HG02763 (cell line): ENCODE measurements around the gene MAP3K20.
A peak's percentile ranks its signal among the peaks of the same experiment; 100 is the strongest.
"Not testable (repeated sequence)": the region's sequence is repeated elsewhere in the genome, so short reads cannot be mapped to it uniquely, and the experiment has no call there.

Source experiments
- ATAC-seq: cut with Tn5 transposase; IDR thresholded peaks from one replicate; pipeline ENCODE4 v1.9.1; 2021; ENCODE audit warnings: mild to moderate bottlenecking, moderate library complexity; ENCODE audit not compliant: unreplicated experiment

MAP3K20 gene

DNA sequence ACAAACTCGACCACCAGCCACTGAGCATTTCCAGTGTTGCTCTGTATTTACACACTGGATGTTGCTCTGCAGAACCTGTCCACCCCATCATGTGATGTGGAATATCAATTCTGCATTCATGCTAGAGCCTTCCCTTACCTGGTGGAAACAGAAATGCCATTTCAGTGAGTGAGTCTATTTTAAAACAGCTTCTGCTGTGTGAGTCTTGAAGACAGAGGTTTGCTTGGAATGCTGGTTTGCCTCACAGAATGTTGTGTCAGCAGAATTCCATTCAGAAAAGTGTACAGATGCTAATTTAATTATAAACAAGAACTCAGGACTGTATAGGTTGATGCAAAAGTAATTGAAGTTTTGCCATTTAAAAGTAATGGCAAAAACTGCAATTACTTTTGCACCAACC is 118.3 kb downstream of the MAP3K20 start:
- ATAC-seq: no peak

DNA sequence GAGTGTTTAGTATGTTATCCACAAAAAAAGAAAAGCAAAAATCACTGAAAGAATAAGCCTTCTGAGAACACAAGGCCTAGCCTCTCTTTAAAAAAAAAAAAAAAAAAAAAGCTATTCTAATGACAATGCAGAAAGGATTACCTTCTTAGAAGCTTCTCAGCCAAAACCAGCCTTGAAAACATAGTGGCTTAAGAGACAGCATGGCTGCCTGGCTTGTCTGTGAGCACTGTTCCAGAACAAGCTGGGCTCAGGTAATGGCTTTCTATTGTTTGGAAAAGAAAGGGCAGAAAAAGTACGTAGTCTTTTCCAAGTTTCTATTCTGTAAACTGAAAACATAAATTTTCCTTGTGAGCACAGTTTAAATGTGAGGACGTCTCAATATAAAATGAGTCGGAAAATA is 119.5 kb downstream of the MAP3K20 start:
- ATAC-seq: no peak

GRCh38 chr2:173196080-173196479 is 120.4 kb downstream of the MAP3K20 start:
- ATAC-seq: no peak

- ATAC-seq: no peak
Observed at GRCh38 chr2:173196638-173197037, 121.0 kb downstream of the MAP3K20 start.

GRCh38 chr2:173198327-173198726 is 122.7 kb downstream of the MAP3K20 start:
- no peak for ATAC-seq

DNA sequence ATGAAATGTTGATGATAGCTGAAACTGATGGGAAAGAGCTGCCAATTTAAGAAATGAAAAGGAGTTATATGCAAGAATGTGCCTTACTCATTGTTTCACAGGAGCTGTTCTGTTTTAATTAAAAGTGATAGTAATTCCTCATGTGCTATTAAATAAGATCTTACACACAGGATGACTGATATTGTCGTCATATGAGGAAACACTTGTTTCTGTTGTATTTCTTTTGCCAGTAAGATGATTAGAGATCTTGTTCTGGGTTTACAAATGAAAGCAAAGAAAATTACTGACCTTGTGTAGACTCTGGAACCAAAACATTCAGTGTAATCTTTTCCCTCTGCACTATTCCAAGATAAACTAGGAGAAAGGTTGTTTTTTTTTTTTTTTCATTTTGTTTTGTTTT is 123.6 kb downstream of the MAP3K20 start:
- no peak for ATAC-seq

DNA sequence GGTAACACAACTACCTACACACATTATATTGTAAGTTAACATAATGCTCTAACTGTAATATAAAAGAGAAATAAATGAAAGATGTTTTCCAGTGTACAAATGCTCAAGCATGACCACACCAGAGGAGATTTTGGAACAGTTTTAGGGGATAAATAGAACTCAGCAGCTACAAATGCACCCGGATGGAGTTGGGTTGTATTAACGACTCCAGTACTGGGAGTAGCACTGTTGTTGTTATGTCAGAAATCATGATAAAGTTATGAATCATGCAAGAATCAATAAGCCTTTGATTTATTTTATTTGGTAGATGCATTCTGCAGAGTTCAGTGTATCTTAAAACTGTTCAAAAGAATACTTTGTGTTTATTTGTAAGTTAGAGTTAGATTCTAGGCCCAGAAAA is 126.9 kb downstream of the MAP3K20 start:
- ATAC-seq: no peak

- no peak for ATAC-seq
Observed at GRCh38 chr2:173204316-173204715, 128.7 kb downstream of the MAP3K20 start.

DNA sequence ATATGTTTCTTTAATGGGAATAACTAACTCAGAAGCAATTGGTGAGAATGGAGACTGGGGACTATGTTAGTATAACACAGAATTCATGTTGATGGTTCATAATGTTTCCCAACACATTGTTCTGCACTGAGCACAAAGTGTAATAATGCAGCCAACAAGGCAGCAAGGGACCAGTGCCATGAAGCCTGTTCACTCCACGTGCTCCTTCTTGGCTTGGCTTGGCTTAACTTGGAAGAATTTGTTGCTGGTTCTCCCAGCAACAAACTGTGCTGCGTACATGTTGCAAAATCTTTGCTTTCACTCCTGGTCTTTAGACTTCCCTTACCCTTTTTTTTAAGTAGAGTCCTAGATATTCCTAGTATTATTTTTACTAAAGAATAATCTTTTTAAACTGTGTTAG is 129.7 kb downstream of the MAP3K20 start:
- no peak for ATAC-seq

- ATAC-seq: not testable (repeated sequence)
Observed at GRCh38 chr2:173207124-173207523, 131.5 kb downstream of the MAP3K20 start.

GRCh38 chr2:173210270-173211196 is 134.9 kb downstream of the MAP3K20 start:
- peak; percentile 61 for ATAC-seq

GRCh38 chr2:173213181-173213580 is 137.5 kb downstream of the MAP3K20 start:
- no peak for ATAC-seq

GRCh38 chr2:173214213-173214612 is 138.6 kb downstream of the MAP3K20 start:
- no peak for ATAC-seq

DNA sequence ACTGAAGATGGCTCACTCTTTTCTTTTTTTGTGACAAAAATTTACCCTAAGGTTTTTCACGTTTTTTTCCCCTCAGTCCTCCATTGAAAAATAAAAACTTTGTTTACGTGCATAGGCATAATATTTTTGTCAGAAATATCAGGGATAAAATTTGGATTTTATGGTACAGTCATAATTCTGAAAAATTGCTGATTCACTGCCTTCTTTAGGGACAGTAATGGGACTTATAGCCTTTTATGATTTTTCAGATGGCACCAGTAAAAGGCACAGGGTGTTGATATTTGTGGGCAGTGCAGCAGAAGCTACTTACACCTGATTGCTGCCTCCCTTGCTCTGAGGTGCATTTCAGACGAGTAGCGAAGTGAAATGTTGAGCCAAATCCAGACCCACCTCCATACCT is 139.7 kb downstream of the MAP3K20 start:
- ATAC-seq: no peak

GRCh38 chr2:173216051-173216450 is 140.4 kb downstream of the MAP3K20 start:
- no peak for ATAC-seq

DNA sequence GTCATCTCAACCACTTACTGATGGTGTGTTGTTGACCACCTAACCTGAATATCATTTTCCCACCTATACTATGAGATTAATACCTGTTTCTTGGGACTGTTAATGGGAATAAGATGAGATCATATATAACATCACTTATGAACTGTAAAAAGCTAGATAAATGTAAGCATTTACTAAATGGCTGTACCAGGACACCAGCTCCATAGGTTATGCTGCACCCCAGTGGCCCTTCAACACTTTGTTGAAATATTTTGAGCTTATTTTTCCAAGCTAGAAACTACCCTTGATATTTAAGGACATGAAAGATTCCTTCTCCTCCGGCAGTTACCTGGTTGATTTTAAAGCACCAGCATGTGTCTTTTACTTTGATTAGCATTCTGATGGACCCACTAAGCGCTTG is 141.0 kb downstream of the MAP3K20 start:
- ATAC-seq: no peak

- ATAC-seq: no peak
Observed at GRCh38 chr2:173217116-173217840, 141.6 kb downstream of the MAP3K20 start.

GRCh38 chr2:173218326-173219056 is 142.8 kb downstream of the MAP3K20 start:
- ATAC-seq: no peak

- no peak for ATAC-seq
Observed at GRCh38 chr2:173221132-173221695, 145.6 kb downstream of the MAP3K20 start.

DNA sequence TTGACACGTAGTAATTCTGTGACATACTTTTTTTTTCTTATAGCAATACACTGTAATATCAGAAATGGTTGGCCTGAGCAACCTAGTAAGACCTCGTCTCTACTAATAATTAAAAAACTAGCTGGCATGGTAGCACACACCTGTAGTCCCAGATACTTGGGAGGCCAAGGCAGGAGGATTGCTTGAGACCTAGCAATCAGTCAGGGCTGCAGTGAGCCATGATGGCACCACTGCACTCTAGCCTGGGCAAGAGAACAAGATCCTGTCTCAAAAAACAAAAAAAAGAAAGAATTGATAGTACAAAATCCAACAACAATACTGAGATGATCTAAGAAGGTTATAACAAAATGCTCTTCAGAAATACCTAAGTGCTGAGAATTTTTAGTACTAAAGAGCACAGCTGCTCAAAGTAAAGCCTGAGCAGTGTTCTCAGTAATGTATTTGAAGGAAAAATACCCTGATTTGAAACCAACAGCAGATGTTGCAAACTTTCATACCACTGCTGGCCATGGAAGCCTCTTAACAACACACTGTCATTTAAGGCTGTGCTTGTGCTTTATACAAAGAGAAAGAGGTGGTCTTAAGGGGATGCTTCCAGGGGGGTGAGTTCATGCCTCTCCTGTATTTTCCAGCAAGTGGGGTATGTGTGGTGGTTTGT is 146.4 kb downstream of the MAP3K20 start:
- peak; percentile 68 for ATAC-seq

DNA sequence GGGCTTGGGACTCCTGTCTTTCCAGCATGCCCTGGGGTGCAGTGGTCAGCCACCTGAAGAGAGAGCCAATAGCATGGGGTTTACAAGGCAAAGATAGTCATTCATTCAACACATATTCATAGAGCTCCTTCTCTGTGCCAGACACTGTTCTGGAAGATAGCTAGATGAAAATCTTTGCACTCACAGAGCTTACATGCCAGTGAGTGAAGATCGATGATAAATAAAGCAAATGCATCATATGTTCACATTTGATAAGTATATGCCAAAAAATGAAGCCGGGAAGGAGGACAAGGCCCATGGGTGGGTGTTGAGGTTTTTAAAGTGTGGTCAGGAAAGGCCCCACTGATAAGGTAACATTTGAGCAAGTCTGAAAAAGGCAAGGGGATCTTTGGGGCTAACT is 148.2 kb downstream of the MAP3K20 start:
- no peak for ATAC-seq
